SK-N-SH (cell line): Measurements from ENCODE around the gene SORCS3. TPM values are rescaled to one million over a fixed set of nuclear protein-coding genes. Genes with fewer than 3 reads are reported as not detected.

Experiments used
- CTCF ChIA-PET: fragments of 300-600, 350-600 bp; formaldehyde crosslinking; extraction: SDS; loops from one replicate; lab custom pipeline; 2021; lab: Yijun Ruan, JAX
- POLR2A ChIA-PET: fragments of 350-600 bp; sonication (Branson Sonifier 250); formaldehyde crosslinking; extraction: SDS; loops from one replicate; lab custom pipeline; 2020; ENCODE audit warnings: antibody characterized with exemption, inconsistent platforms; lab: Yijun Ruan, JAX
- DNase-seq: peaks from one replicate; pipeline ENCODE4 v3.0.0; 2012
- H2AFZ ChIP-seq: fragments of 200-600 bp; sonication (generic); 2 replicates; pipeline ENCODE4 v1.8.1; 2016; ENCODE audit warnings: antibody characterized with exemption, mild to moderate bottlenecking, low read depth
- H3F3A ChIP-seq: fragments of 200-600 bp; sonication (generic); replicated peaks from 2 replicates; pipeline ENCODE3; 2016; ENCODE audit warnings: antibody characterized with exemption, mild to moderate bottlenecking; ENCODE audit not compliant: insufficient read depth
- H3K27ac ChIP-seq, 2 experiments: fragments of 200-500 bp in 1 of 2; fragments of 200-600 bp in 1 of 2; sonication (Bioruptor generic) in 1 of 2; sonication (generic), shearing (Covaris generic) in 1 of 2; 2 replicates each; pipeline versions ENCODE4 v1.5.1 to v1.6.1; 2014 to 2016; ENCODE audit warnings: low read depth in 2 of 2, inconsistent platforms in 1 of 2, low read length in 1 of 2, mild to moderate bottlenecking in 1 of 2, mixed read lengths in 1 of 2
- H3K27me3 ChIP-seq: fragments of 200-600 bp; sonication (generic), shearing (Covaris generic); 2 replicates; pipeline ENCODE4 v1.6.1; 2016; ENCODE audit warnings: mixed run types; ENCODE audit not compliant: insufficient read depth
- H3K36me3 ChIP-seq, 2 experiments: fragments of 200-500 bp in 1 of 2; fragments of 200-600 bp in 1 of 2; sonication (Bioruptor generic) in 1 of 2; sonication (generic) in 1 of 2; replicated peaks in 1 of 2; 2 replicates each; pipeline versions ENCODE3 to v1.5.1; 2014 to 2016; ENCODE audit warnings: low read length in 1 of 2, mild to moderate bottlenecking in 1 of 2; ENCODE audit not compliant: insufficient read depth in 2 of 2, control insufficient read depth in 1 of 2
- H3K4me1 ChIP-seq, 2 experiments: fragments of 200-500 bp in 1 of 2; fragments of 200-600 bp in 1 of 2; sonication (Bioruptor generic) in 1 of 2; sonication (generic), shearing (Covaris generic) in 1 of 2; 2 replicates each; pipeline versions ENCODE4 v1.5.1 to v1.6.1; 2014 to 2016; ENCODE audit warnings: low read depth in 1 of 2, low read length in 1 of 2, mixed run types in 1 of 2; ENCODE audit not compliant: insufficient read depth in 2 of 2, control insufficient read depth in 1 of 2
- H3K4me2 ChIP-seq: fragments of 200-600 bp; sonication (generic), shearing (Covaris generic); 2 replicates; pipeline ENCODE4 v1.6.1; 2017; ENCODE audit warnings: mixed run types
- H3K4me3 ChIP-seq, 2 experiments: fragments of 200-500 bp in 1 of 2; fragments of 200-600 bp in 1 of 2; sonication (Bioruptor generic) in 1 of 2; sonication (generic), shearing (Covaris generic) in 1 of 2; 2 replicates each; pipeline versions ENCODE4 v1.5.1 to v1.8.1; 2014 to 2016; ENCODE audit warnings: low read depth in 2 of 2, inconsistent platforms in 1 of 2, low read length in 1 of 2, mild to moderate bottlenecking in 1 of 2, mixed read lengths in 1 of 2, moderate library complexity in 1 of 2
- H3K79me2 ChIP-seq: fragments of 200-600 bp; sonication (generic); 2 replicates; pipeline ENCODE4 v1.8.1; 2017; ENCODE audit warnings: mild to moderate bottlenecking; ENCODE audit not compliant: insufficient read depth
- H3K9ac ChIP-seq: fragments of 200-600 bp; sonication (generic); 2 replicates; pipeline ENCODE4 v1.6.1; 2017; ENCODE audit warnings: mixed run types
- H3K9me2 ChIP-seq: fragments of 200-600 bp; sonication (generic); 2 replicates; pipeline ENCODE4 v1.6.1; 2017; ENCODE audit warnings: mixed run types
- H3K9me3 ChIP-seq: fragments of 200-600 bp; sonication (generic); 2 replicates; pipeline ENCODE4 v1.6.1; 2017; ENCODE audit warnings: mixed run types, mild to moderate bottlenecking, moderate library complexity
- H4K20me1 ChIP-seq: fragments of 200-600 bp; sonication (generic); 2 replicates; pipeline ENCODE4 v1.6.1; 2017; ENCODE audit warnings: mild to moderate bottlenecking, mixed run types; ENCODE audit not compliant: insufficient read depth
- ELF1 ChIP-seq: IDR thresholded peaks from 2 replicates; pipeline ENCODE4 v1.4.0; 2012
- FOSL2 ChIP-seq: IDR thresholded peaks from 2 replicates; pipeline ENCODE4 v1.4.0; 2012; ENCODE audit warnings: low read depth, mild to moderate bottlenecking, moderate library complexity, borderline replicate concordance
- FOXJ3 ChIP-seq: sonication (generic); formaldehyde crosslinking; IDR thresholded peaks from 2 replicates; pipeline ENCODE4 v1.5.1; 2020; ENCODE audit warnings: mild to moderate bottlenecking, missing genetic modification reagents
- FOXM1 ChIP-seq: IDR thresholded peaks from 2 replicates; pipeline ENCODE4 v1.4.0; 2012; ENCODE audit warnings: low read depth, mild to moderate bottlenecking
- IRF3 ChIP-seq: fragments of 150-350 bp; IDR thresholded peaks from 2 replicates; pipeline ENCODE4 v1.6.1; 2016; ENCODE audit warnings: mild to moderate bottlenecking, low read depth, low read length
- JUND ChIP-seq: IDR thresholded peaks from 2 replicates; pipeline ENCODE4 v1.4.0; 2012
- NRF1 ChIP-seq: IDR thresholded peaks from 2 replicates; pipeline ENCODE4 v1.6.1; 2012; ENCODE audit warnings: low read depth, mild to moderate bottlenecking, low read length
- RAD21 ChIP-seq: IDR thresholded peaks from 2 replicates; pipeline ENCODE4 v1.6.1; 2012; ENCODE audit warnings: mild to moderate bottlenecking, low read length
- REST ChIP-seq: IDR thresholded peaks from 2 replicates; pipeline ENCODE4 v1.6.1; 2012; ENCODE audit warnings: mild to moderate bottlenecking, low read depth, low read length, moderate library complexity
- SMC3 ChIP-seq: IDR thresholded peaks from 2 replicates; pipeline ENCODE4 v1.6.1; 2012; ENCODE audit warnings: low read depth, low read length, improper control_type of control experiment
- TCF12 ChIP-seq: IDR thresholded peaks from 2 replicates; pipeline ENCODE4 v1.4.0; 2012
- ZBTB33 ChIP-seq: IDR thresholded peaks from 2 replicates; pipeline ENCODE4 v1.4.0; 2012; ENCODE audit warnings: low read depth, borderline replicate concordance
- WGBS: methylation state at CpG from one replicate; pipeline ENCODE4 v1.1.6; 2017; ENCODE audit warnings: low lambda C conversion rate; 5-methylcytosine and 5-hydroxymethylcytosine counted together
- polyA plus RNA-seq, 3 experiments: library from polyadenylated mRNA; depleted of rRNA; stranded (reverse); fragments of >200 nt; gene quantifications; 2 replicates each; pipeline ENCODE4 v1.2.3, GENCODE V29; 2012

The SORCS3 gene
- polyA plus RNA-seq, 1 of the 3 experiments (the other 2 are of a cell fraction): not detected

DNA sequence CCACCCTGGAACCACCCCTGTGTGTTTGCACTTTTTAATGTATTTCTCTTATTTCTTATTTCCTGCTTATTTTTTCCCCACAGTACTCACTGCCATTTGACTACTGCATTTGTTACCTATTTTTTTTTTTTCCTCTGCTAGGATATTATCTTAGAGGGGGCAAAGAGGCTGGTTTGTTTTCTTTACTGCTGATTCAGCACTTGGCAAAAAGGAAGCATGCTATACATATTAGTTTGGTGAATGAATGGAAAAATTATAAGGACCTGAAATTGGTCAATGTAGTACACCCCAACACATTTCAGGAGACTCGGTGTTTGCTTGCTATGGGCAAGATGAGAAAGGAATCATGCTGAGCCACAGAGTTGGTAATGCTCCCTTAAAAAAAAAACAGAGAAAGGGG, 193.5 kb downstream of the SORCS3 start:
- no peaks in the 10 kb centered on the region for H3K79me2 ChIP-seq
- H3F3A ChIP-seq: no peaks in the 10 kb centered on the region
- H3K4me1 ChIP-seq: no peaks in the 10 kb centered on the region; a peak in 1 of 4 replicates
- DNase-seq: no peak
- no peak overlapping the region for H3K27ac ChIP-seq
- WGBS: 9% methylated on average over 1 of the region's 1 CpG
- ChIA-PET CTCF (no interaction called here), POLR2A (no interaction called here)
- no peak for TF ChIP-seq ELF1
- TF ChIP-seq ZBTB33: no peak
- no peak for TF ChIP-seq FOXM1
- no peak for TF ChIP-seq REST
- TF ChIP-seq FOSL2: no peak
- no peak for TF ChIP-seq IRF3
- H4K20me1 ChIP-seq: no peaks in the 10 kb centered on the region
- H3K9me3 ChIP-seq: no peaks in the 10 kb centered on the region
- H3K9me2 ChIP-seq: no peaks in the 10 kb centered on the region
- no peak overlapping the region for H2AFZ ChIP-seq
- no peaks in the 10 kb centered on the region for H3K36me3 ChIP-seq
- no peak overlapping the region for H3K4me2 ChIP-seq
- H3K4me3 ChIP-seq: no peak overlapping the region
- no peaks in the 10 kb centered on the region for H3K27me3 ChIP-seq
- no peak overlapping the region for H3K9ac ChIP-seq

- CTCF ChIA-PET: no interaction called here
- no peak overlapping the region for H3K27ac ChIP-seq
- no peak overlapping the region for H3K4me3 ChIP-seq
- H3K4me2 ChIP-seq: no peak overlapping the region
- 5% methylated on average over 2 of the region's 2 CpGs for WGBS
- no peaks in the 10 kb centered on the region for H3K9me2 ChIP-seq
- H3K79me2 ChIP-seq: no peaks in the 10 kb centered on the region
- no peaks in the 10 kb centered on the region for H4K20me1 ChIP-seq
- no peaks in the 10 kb centered on the region; a peak in 1 of 4 replicates for H3K4me1 ChIP-seq
- POLR2A ChIA-PET: no interaction called here
- no peaks in the 10 kb centered on the region for H3K36me3 ChIP-seq
- H3K9ac ChIP-seq: no peak overlapping the region
- DNase-seq: peak; percentile 3
- H3F3A ChIP-seq: no peaks in the 10 kb centered on the region
- no peaks in the 10 kb centered on the region for H3K27me3 ChIP-seq
- TF ChIP-seq FOXJ3: no peak
- TF ChIP-seq JUND: no peak
- no peak for TF ChIP-seq RAD21
- TF ChIP-seq SMC3: no peak
- no peak for TF ChIP-seq TCF12
- TF ChIP-seq NRF1: no peak
- no peaks in the 10 kb centered on the region for H3K9me3 ChIP-seq
- H2AFZ ChIP-seq: no peak overlapping the region
These were observed 194.3 kb downstream of the SORCS3 start for GRCh38 chr10:104835422-104835821.
